Sigmoid colon (tissue), 4 donors: ENCODE measurements around the gene TAGLN2.

Experiments used
- CTCF ChIP-seq, 4 experiments: fragments of 450-650 bp in 3 of 4; fragments of 200-600 bp in 1 of 4; IDR thresholded peaks; one replicate each; pipeline ENCODE4 v1.5.1; 2016 to 2019; ENCODE audit warnings: antibody characterized with exemption in 4 of 4, mild to moderate bottlenecking in 3 of 4, moderate library complexity in 2 of 4
- POLR2A ChIP-seq, 2 donors: fragments of 450-650 bp; IDR thresholded peaks; one replicate each; pipeline ENCODE4 v1.6.1; 2016; ENCODE audit warnings: antibody characterized with exemption in 2 of 2, mild to moderate bottlenecking in 2 of 2, moderate library complexity in 2 of 2
- POLR2AphosphoS5 ChIP-seq, 4 donors: sonication (generic); formaldehyde crosslinking; IDR thresholded peaks; one replicate each; pipeline ENCODE4 v1.6.1; 2017; ENCODE audit warnings: antibody characterized with exemption in 4 of 4

DNA sequence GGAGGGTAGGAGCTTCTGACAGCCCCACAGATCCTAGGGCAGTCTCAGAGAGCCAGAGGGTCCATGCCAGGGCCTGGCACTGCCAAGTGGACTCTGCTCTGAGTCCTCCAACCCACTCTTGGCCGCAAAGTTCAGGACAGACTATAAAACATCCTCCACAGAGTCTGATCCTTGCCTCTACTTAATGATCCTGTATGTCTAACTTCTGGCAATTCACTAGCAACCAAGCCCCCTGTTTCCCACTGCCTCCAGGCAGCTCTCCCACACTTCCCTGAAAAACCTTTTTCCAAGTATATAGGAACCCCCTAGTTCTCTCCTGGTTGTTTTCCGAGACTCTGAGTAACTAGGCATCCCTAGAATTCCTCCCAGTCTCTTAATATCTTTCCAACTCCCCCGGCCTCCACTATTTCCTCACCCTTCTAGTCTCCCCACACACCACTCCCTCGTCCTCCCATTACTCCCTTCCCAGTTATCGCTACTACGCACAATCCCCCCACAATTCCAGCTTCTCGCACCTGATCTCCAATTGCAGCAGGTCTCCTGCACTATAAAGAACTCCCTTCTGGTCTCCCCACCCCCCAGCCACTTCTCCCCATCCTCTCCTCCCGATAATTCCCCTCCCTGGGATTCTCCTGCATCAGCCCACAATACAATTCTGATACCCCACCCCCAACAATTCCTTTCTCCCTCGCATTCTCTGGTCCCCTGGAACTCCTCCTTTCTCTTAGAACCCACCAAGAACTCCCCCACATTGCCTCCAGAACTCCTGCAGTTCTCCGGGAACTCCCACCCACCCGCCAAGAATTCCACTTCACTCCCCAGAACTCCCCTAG is 19.5 kb upstream of the TAGLN2 start:
- TF ChIP-seq POLR2A (IDR thresholded peaks at IDR 0.05) (no peak), POLR2AphosphoS5 (IDR thresholded peaks at IDR 0.05) (no peak), CTCF (IDR thresholded peaks at IDR 0.05) (no peak)
